ENCODE data around the gene HSPA5. TPM values are rescaled to one million over a fixed set of nuclear protein-coding genes. Genes with fewer than 3 reads are reported as not detected.

HSPA5 gene
- total and polyA plus RNA-seq, 2 donors (not counting 1 experiment from before 2014, with no cell fraction given) = 40.1 to 94.5 TPM

DNA sequence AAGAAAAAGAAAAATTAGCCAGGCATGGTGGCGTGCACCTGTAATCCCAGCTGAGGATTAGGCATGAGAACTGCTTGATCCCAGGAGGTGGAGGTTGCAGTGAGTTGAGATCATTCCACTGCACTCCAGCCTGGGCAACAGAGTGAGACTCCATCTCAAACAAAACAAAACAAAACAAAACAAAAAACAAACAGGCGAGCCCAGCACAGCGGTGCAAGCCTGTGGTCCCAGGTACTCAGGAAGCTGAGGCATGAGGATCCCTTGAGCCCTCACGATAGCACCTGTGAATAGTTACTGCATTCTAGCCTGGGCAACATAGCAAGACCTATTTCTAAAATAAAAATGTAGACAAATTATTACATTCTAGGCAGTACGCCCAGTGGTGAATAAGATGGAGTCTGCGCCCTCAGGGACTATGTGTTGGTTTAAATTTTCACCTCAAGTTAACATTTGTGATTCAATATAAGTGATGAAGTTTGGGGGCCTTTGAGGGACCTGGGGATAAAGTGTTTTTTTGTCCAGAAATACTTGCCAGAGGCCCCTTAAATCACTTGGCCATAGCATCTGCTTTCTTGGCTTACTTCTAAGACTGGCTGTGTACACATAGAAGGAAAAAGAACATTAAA lies 17.1 kb upstream of the HSPA5 start:
- WGBS (ENCODE audit: insufficient coverage) = 93% methylated on average over 4 of the region's 6 CpGs
- POLR2A ChIA-PET = no interaction called here
- H3K9me3 Mint-ChIP-seq (ENCODE audit: insufficient read depth) = no peaks in the 10 kb centered on the region
- no peak overlapping the region for H3K4me3 Mint-ChIP-seq
- Histone ChIP-seq H4K20me1 (ENCODE audit: control insufficient read depth, insufficient read depth, low read length, poor library complexity, severe bottlenecking) (peaks cover 5% of the 10 kb centered on the region), H3K4me3 (ENCODE audit: control extremely low read depth in 1 of 5, extremely low read depth in 1 of 5, insufficient read depth in 1 of 5, low read depth in 2 of 5, low read length in 4 of 5) (no peak overlapping the region), H3K9me3 (ENCODE audit: control extremely low read depth in 1 of 3, control insufficient read depth in 2 of 3, insufficient read depth in 1 of 3, low read length in 2 of 3) (peaks cover 0 to 18% (median 7%) of the 10 kb centered on the region in 3 donors), H2AFZ (ENCODE audit: insufficient read depth, low read depth, low read length, poor library complexity, severe bottlenecking) (no peak overlapping the region), H3K9ac (ENCODE audit: low read length) (no peak overlapping the region), H3K4me1 (ENCODE audit: control insufficient read depth in 2 of 2, insufficient read depth in 2 of 2, low read length in 2 of 2) (peaks cover 9 to 18% of the 10 kb centered on the region in 2 donors), H3K27ac (ENCODE audit: low read length in 2 of 2) (no peak overlapping the region), H3K36me3 (replicated peaks in 1 of 2; ENCODE audit: control extremely low read depth in 1 of 2, control insufficient read depth in 1 of 2, extremely low read depth in 1 of 2, insufficient read depth in 2 of 2, low read length in 1 of 2) (no peaks in the 10 kb centered on the region), H3K27me3 (replicated peaks in 1 of 4; ENCODE audit: control extremely low read depth in 1 of 4, control insufficient read depth in 3 of 4, insufficient read depth in 4 of 4, low read length in 3 of 4) (no peaks in the 10 kb centered on the region), H3K79me2 (ENCODE audit: control insufficient read depth, insufficient read depth, low read length) (peaks cover 16% of the 10 kb centered on the region), H3K4me2 (replicated peaks; ENCODE audit: low read depth, low read length, poor library complexity, severe bottlenecking) (no peak overlapping the region)
- H3K27me3 Mint-ChIP-seq = no peaks in the 10 kb centered on the region
- DNase-seq (no peak), ATAC-seq (ENCODE audit: low read depth) (no peak)
- CTCF ChIA-PET = no interaction called here
- TF ChIP-seq CTCF (IDR thresholded peaks at IDR 0.05) = no peak
- no peak for TF ChIP-seq EZH2 (IDR thresholded peaks at IDR 0.05; ENCODE audit: borderline replicate concordance, insufficient read depth, low read depth, low read length, poor library complexity, severe bottlenecking)
- intact Hi-C loops (cut with micrococcal nuclease) = no loop called here
- peaks cover 23% of the 10 kb centered on the region for H3K4me1 Mint-ChIP-seq
- H3K27ac Mint-ChIP-seq = no peak overlapping the region

- no peak overlapping the region for H3K27ac Mint-ChIP-seq
- WGBS (ENCODE audit: insufficient coverage) = 100% methylated on average over 1 of the region's 2 CpGs
- H3K9me3 Mint-ChIP-seq (ENCODE audit: insufficient read depth) = no peaks in the 10 kb centered on the region
- no peaks in the 10 kb centered on the region for H3K27me3 Mint-ChIP-seq
- Histone ChIP-seq H3K9me3 (ENCODE audit: control extremely low read depth in 1 of 3, control insufficient read depth in 2 of 3, insufficient read depth in 1 of 3, low read length in 2 of 3) (peaks cover 0 to 12% (median 5%) of the 10 kb centered on the region in 3 donors), H3K4me1 (ENCODE audit: control insufficient read depth in 2 of 2, insufficient read depth in 2 of 2, low read length in 2 of 2) (peaks cover 0 to 4% of the 10 kb centered on the region in 2 donors), H4K20me1 (ENCODE audit: control insufficient read depth, insufficient read depth, low read length, poor library complexity, severe bottlenecking) (no peaks in the 10 kb centered on the region), H3K36me3 (replicated peaks in 1 of 2; ENCODE audit: control extremely low read depth in 1 of 2, control insufficient read depth in 1 of 2, extremely low read depth in 1 of 2, insufficient read depth in 2 of 2, low read length in 1 of 2) (no peaks in the 10 kb centered on the region), H3K27me3 (replicated peaks in 1 of 4; ENCODE audit: control extremely low read depth in 1 of 4, control insufficient read depth in 3 of 4, insufficient read depth in 4 of 4, low read length in 3 of 4) (no peaks in the 10 kb centered on the region), H3K4me3 (ENCODE audit: control extremely low read depth in 1 of 5, extremely low read depth in 1 of 5, insufficient read depth in 1 of 5, low read depth in 2 of 5, low read length in 4 of 5) (no peak overlapping the region), H3K27ac (ENCODE audit: low read length in 2 of 2) (no peak overlapping the region), H3K9ac (ENCODE audit: low read length) (no peak overlapping the region), H3K4me2 (replicated peaks; ENCODE audit: low read depth, low read length, poor library complexity, severe bottlenecking) (no peak overlapping the region), H3K79me2 (ENCODE audit: control insufficient read depth, insufficient read depth, low read length) (no peaks in the 10 kb centered on the region), H2AFZ (ENCODE audit: insufficient read depth, low read depth, low read length, poor library complexity, severe bottlenecking) (no peak overlapping the region)
- TF ChIP-seq EZH2 (IDR thresholded peaks at IDR 0.05; ENCODE audit: borderline replicate concordance, insufficient read depth, low read depth, low read length, poor library complexity, severe bottlenecking) (no peak), CTCF (IDR thresholded peaks at IDR 0.05) (no peak)
- no peak for ATAC-seq (ENCODE audit: low read depth)
- ChIA-PET POLR2A (interaction anchor here (1.3 kb wide), 1 partner anchor 15 kb away, joined by 4 read pairs; the partner anchor contains the start of gene HSPA5), CTCF (interaction anchor here (0.6 to 2.1 kb wide), 3 partner anchors 13 to 119 kb away, joined by 3 to 5 read pairs (median 3); no protein-coding TSS in a partner anchor)
- H3K4me3 Mint-ChIP-seq = no peak overlapping the region
- H3K4me1 Mint-ChIP-seq = peaks cover 7% of the 10 kb centered on the region
- no peak for DNase-seq
- intact Hi-C loops (cut with micrococcal nuclease) = no loop called here
These were observed 14.7 kb upstream of the HSPA5 start for GRCh38 chr9:125255781-125256391.
